K562 (cell line): ENCODE measurements around the gene GJB4. TPM values are rescaled to one million over a fixed set of nuclear protein-coding genes. Genes with fewer than 3 reads are reported as not detected.
"Not testable (repeated sequence)": the region's sequence is repeated elsewhere in the genome, so short reads cannot be mapped to it uniquely, and the experiment has no call there.

Experiments
- ATAC-seq: fragments of 200-7000 bp; cut with Tn5 transposase; 3 replicates; pipeline ENCODE4 v1.9.1; 2020; ENCODE audit warnings: moderate library complexity
- BruUV-seq: library from RNA; stranded (reverse); fragments of 400-500 nt; replicated peaks from 2 replicates; lab custom pipeline; 2021; lab: Mats Ljungman, UMichigan
- CTCF ChIA-PET: fragments of 300-600 bp; formaldehyde crosslinking; extraction: SDS; loops from one replicate; lab custom pipeline; 2021; ENCODE audit warnings: low intra/inter-chr PET ratio; lab: Yijun Ruan, JAX
- POLR2A ChIA-PET: fragments of 300-600, 350-650 bp; sonication (Branson Sonifier 250); formaldehyde crosslinking; extraction: SDS; loops from one replicate; lab custom pipeline; 2021; ENCODE audit warnings: antibody characterized with exemption, inconsistent platforms; lab: Yijun Ruan, JAX
- DNase-seq, 4 experiments: peaks; one replicate each; pipeline versions ENCODE4 v3.0.0 to v3.0.0-alpha.2; 2011 to 2018; ENCODE audit warnings: low spot score in 3 of 4, mixed read lengths in 3 of 4; ENCODE audit errors: extremely low read depth in 1 of 4
- FAIRE-seq: peaks from 2 replicates; lab custom pipeline; 2011; peaks lifted over from hg19 to GRCh38; lab: Jason Lieb, UNC
- H2AFZ ChIP-seq: 2 replicates; pipeline ENCODE4 v1.6.0; 2011; ENCODE audit warnings: low read depth, low read length, control low read depth, inconsistent platforms
- H3K27ac ChIP-seq: fragments of 200-600 bp; 3 replicates; pipeline ENCODE4 v1.8.0; 2011; ENCODE audit warnings: low read depth, mild to moderate bottlenecking, control low read depth, inconsistent platforms, low read length, moderate library complexity, mixed read lengths; ENCODE audit errors: extremely low read depth
- H3K27me3 ChIP-seq, 2 experiments: fragments of 300-600 bp in 1 of 2; 2 replicates in 1 of 2; 3 replicates in 1 of 2; pipeline versions ENCODE4 v1.6.0 to v1.8.0; 2011; ENCODE audit warnings: inconsistent platforms in 2 of 2, low read length in 2 of 2, mild to moderate bottlenecking in 1 of 2, mixed read lengths in 1 of 2, moderate library complexity in 1 of 2; ENCODE audit not compliant: control insufficient read depth in 2 of 2, insufficient read depth in 2 of 2
- H3K36me3 ChIP-seq: fragments of 300-600 bp; 3 replicates; pipeline ENCODE4 v1.8.0; 2011; ENCODE audit warnings: mild to moderate bottlenecking, low read length, inconsistent platforms; ENCODE audit not compliant: control insufficient read depth, insufficient read depth
- H3K4me1 ChIP-seq, 2 experiments: fragments of 200-600 bp in 1 of 2; replicated peaks in 1 of 2; 2 replicates in 1 of 2; 3 replicates in 1 of 2; pipeline versions ENCODE4 v1.5.1 to v1.8.0; 2011; ENCODE audit warnings: inconsistent platforms in 2 of 2, low read length in 2 of 2, mild to moderate bottlenecking in 1 of 2, mixed read lengths in 1 of 2, moderate library complexity in 1 of 2; ENCODE audit not compliant: control insufficient read depth in 2 of 2, insufficient read depth in 2 of 2
- H3K4me2 ChIP-seq: 2 replicates; pipeline ENCODE4 v1.6.1; 2011; ENCODE audit warnings: low read length, control low read depth, inconsistent platforms, mixed read lengths; ENCODE audit not compliant: insufficient read depth
- H3K4me3 ChIP-seq: fragments of 200-600 bp; sonication (generic), shearing (Covaris generic); 2 replicates; pipeline ENCODE4 v1.5.1; 2016; ENCODE audit warnings: control low read depth, inconsistent platforms
- H3K79me2 ChIP-seq: fragments of 200-600 bp; 3 replicates; pipeline ENCODE4 v1.8.0; 2011; ENCODE audit warnings: low read length, inconsistent platforms; ENCODE audit not compliant: control insufficient read depth, insufficient read depth
- H3K9ac ChIP-seq, 2 experiments: 2 replicates each; pipeline versions ENCODE4 v1.6.0 to v1.6.1; 2011; ENCODE audit warnings: low read depth in 2 of 2, low read length in 2 of 2, control low read depth in 1 of 2, inconsistent platforms in 1 of 2, mild to moderate bottlenecking in 1 of 2, mixed read lengths in 1 of 2; ENCODE audit not compliant: insufficient read depth in 1 of 2
- H3K9me1 ChIP-seq: one replicate; pipeline ENCODE4 v1.6.0; 2011; ENCODE audit warnings: inconsistent platforms, mild to moderate bottlenecking, low read length, moderate library complexity; ENCODE audit not compliant: control insufficient read depth, insufficient read depth
- H3K9me3 ChIP-seq: replicated peaks from 2 replicates; pipeline ENCODE4 v1.5.1; 2011; ENCODE audit warnings: low read depth, low read length, inconsistent platforms; ENCODE audit not compliant: control insufficient read depth, insufficient read depth
- H4K20me1 ChIP-seq: replicated peaks from 2 replicates; pipeline ENCODE4 v1.6.1; 2011; ENCODE audit warnings: low read length, inconsistent platforms, mixed read lengths; ENCODE audit not compliant: control insufficient read depth, insufficient read depth
- BRCA1 ChIP-seq, 2 experiments: fragments of 450-650 bp in 1 of 2; sonication (generic) in 1 of 2; formaldehyde crosslinking in 1 of 2; IDR thresholded peaks; 2 replicates each; pipeline versions ENCODE4 v1.5.0 to v1.6.1; 2017 to 2020; ENCODE audit warnings: mild to moderate bottlenecking in 1 of 2, missing genetic modification reagents in 1 of 2
- CUX1 ChIP-seq: fragments of 200-800 bp; sonication (Bioruptor generic); IDR thresholded peaks from 2 replicates; pipeline ENCODE4 v1.6.1; 2016; ENCODE audit warnings: missing genetic modification characterization, missing compliant biosample characterization
- JUNB ChIP-seq: fragments of 450-650 bp; formaldehyde crosslinking; conservative IDR thresholded peaks from 2 replicates; pipeline ENCODE4 v1.4.0; 2020; ENCODE audit warnings: mild to moderate bottlenecking
- ZNF592 ChIP-seq: fragments of 450-650 bp; IDR thresholded peaks from 2 replicates; pipeline ENCODE4 v1.6.1; 2017; ENCODE audit warnings: antibody characterized with exemption, mild to moderate bottlenecking
- ZNF695 ChIP-seq: fragments of 450-650 bp; formaldehyde crosslinking; IDR thresholded peaks from 2 replicates; pipeline ENCODE4 v1.4.0; 2020; ENCODE audit warnings: mild to moderate bottlenecking, moderate library complexity
- ZNF699 ChIP-seq: fragments of 250-450 bp; sonication (Bioruptor Pico); IDR thresholded peaks from 2 replicates; pipeline ENCODE4 v1.8.0; 2021; ENCODE audit warnings: mild to moderate bottlenecking, moderate library complexity; ENCODE audit not compliant: insufficient replicate concordance
- whole genome bisulfite sequencing: fragments of 100-300 bp; shearing (Covaris generic); methylation state at CpG from one replicate; pipeline ENCODE4 v1.1.6; 2016; ENCODE audit warnings: low coverage, mixed read lengths; ENCODE audit not compliant: insufficient coverage; ENCODE audit errors: missing lambda C conversion rate; 5-methylcytosine and 5-hydroxymethylcytosine counted together
- in situ Hi-C: fragments of 300-500 bp; cut with MboI; formaldehyde crosslinking; loops from 4 replicates; pipeline ENCODE4 v1.15.0; 2018; ENCODE audit warnings: inconsistent platforms, mixed read lengths
- intact Hi-C: fragments of 100-400 bp; cut with micrococcal nuclease; formaldehyde crosslinking; loops from 2 replicates; pipeline ENCODE4 v1.14.2; 2022
- polyA plus RNA-seq, 8 experiments: library from polyadenylated mRNA; depleted of rRNA in 4 of 8; stranded (reverse) in 5 of 8; unstranded in 3 of 8; fragments of >200 nt; fragmentation: Nextera tagmentation in 2 of 8; fragmentation: Illumina TruSeq in 1 of 8; extraction: Ambion mirVana in 2 of 8; extraction: Trizol in 1 of 8; gene quantifications; 2 replicates each; pipeline versions ENCODE4 v1.2.1 to v1.2.3, GENCODE V29; 2011 to 2014; ENCODE audit warnings: inconsistent platforms in 1 of 8, missing spikeins in 1 of 8
- total RNA-seq, 7 experiments: library from RNA; depleted of rRNA in 6 of 7; stranded (reverse); fragments of >200 nt in 6 of 7; fragmentation: Illumina TruSeq in 2 of 7; extraction: Trizol in 2 of 7; gene quantifications; 2 replicates each; pipeline versions ENCODE4 v1.2.1 to v1.2.3, GENCODE V29; 2011 to 2021; ENCODE audit warnings: low replicate concordance in 1 of 7

GJB4 gene
- total and polyA plus RNA-seq, 9 of the 15 experiments (the other 6 are each of a cell fraction or from before 2014, with no cell fraction given) = 0.03 TPM; not detected in 8

- ATAC-seq (no peak), FAIRE-seq (no peak), DNase-seq (no peak)
- in situ Hi-C loops = no loop called here
- WGBS = 3% methylated on average over 9 of the region's 10 CpGs
- Histone ChIP-seq H3K9me3 (no peaks in the 10 kb centered on the region), H3K9ac (no peak overlapping the region), H3K27ac (no peak overlapping the region), H2AFZ (no peak overlapping the region), H4K20me1 (peaks cover 4% of the 10 kb centered on the region; the same call in 1 of the 2 replicates), H3K4me3 (no peak overlapping the region), H3K27me3 (peaks cover 26 to 41% of the 10 kb centered on the region in 2 experiments; a peak in 4 of 5 replicates), H3K4me1 (no peaks in the 10 kb centered on the region), H3K79me2 (no peaks in the 10 kb centered on the region), H3K9me1 (no peaks in the 10 kb centered on the region), H3K4me2 (no peak overlapping the region), H3K36me3 (no peaks in the 10 kb centered on the region)
- intact Hi-C loops = no loop called here
- BruUV-seq = no TSS peak
- CTCF ChIA-PET = no interaction called here
- POLR2A ChIA-PET = no interaction called here
- TF ChIP-seq ZNF592 = no peak
- TF ChIP-seq ZNF695 = no peak
- TF ChIP-seq JUNB (CRISPR knock-in tag) = no peak
- no peak for TF ChIP-seq CUX1
- no peak for TF ChIP-seq BRCA1 (IDR thresholded peaks at IDR 0.05)
- TF ChIP-seq BRCA1 (CRISPR knock-in tag; IDR thresholded peaks at IDR 0.05) = no peak
- TF ChIP-seq ZNF699 (CRISPR knock-in tag) = no peak
Measured at GRCh38 chr1:34736692-34737091, 22.8 kb upstream of the GJB4 start.

GRCh38 chr1:34737236-34737635 lies 22.3 kb upstream of the GJB4 start:
- H3K9ac ChIP-seq, H3K36me3 ChIP-seq, in situ Hi-C loops, H4K20me1 ChIP-seq, H3K79me2 ChIP-seq, FAIRE-seq, H3K4me3 ChIP-seq, ATAC-seq, H3K4me1 ChIP-seq, H3K9me3 ChIP-seq, BruUV-seq, CTCF ChIA-PET, DNase-seq, H2AFZ ChIP-seq, H3K4me2 ChIP-seq, H3K27ac ChIP-seq, intact Hi-C loops, H3K9me1 ChIP-seq: not testable (repeated sequence)
- WGBS = 1% methylated on average over 12 of the region's 12 CpGs
- H3K27me3 ChIP-seq = peaks cover 26 to 46% of the 10 kb centered on the region in 2 experiments; a peak in 4 of 5 replicates
- POLR2A ChIA-PET = interaction anchor here (0.8 kb wide), 1 partner anchor 967 kb away, joined by 4 read pairs; no protein-coding TSS in a partner anchor
